ENCODE measurements around the gene CEP290.

DNA sequence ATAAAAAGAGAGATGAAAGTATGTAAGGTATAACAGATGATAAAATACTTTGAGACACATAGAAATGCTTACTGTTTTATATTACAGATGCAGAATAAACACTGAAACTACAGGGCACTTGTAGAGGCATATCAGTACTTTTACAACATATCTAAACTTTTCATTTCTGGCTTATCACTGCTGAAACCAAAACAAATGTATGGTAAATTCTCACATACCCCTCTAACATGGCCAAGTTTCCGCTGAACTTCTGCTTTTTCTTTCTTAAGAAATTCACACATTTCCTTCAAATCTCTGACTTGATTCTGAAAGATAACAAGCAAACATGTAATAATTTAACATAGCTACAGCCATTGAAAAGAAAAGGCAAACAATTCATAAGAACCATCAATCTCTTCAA is 79.4 kb downstream of the CEP290 start:
- TF ChIP-seq CHD4 (IDR thresholded peaks at IDR 0.05; ENCODE audit: borderline replicate concordance, low read length) (no peak), ELF3 (CRISPR knock-in tag; IDR thresholded peaks at IDR 0.05) (no peak), CTCF (CRISPR knock-in tag; IDR thresholded peaks at IDR 0.05) (no peak), ARID2 (CRISPR knock-in tag; IDR thresholded peaks at IDR 0.05; ENCODE audit: borderline replicate concordance) (no peak), YY1 (IDR thresholded peaks at IDR 0.05; ENCODE audit: insufficient read depth, insufficient replicate concordance, low read depth, low read length) (no peak)
